ENCODE data around the gene OR52N2. TPM values are rescaled to one million over a fixed set of nuclear protein-coding genes. Genes with fewer than 3 reads are reported as not detected.

Gene OR52N2
- polyA plus RNA-seq, 2 donors = not detected

DNA sequence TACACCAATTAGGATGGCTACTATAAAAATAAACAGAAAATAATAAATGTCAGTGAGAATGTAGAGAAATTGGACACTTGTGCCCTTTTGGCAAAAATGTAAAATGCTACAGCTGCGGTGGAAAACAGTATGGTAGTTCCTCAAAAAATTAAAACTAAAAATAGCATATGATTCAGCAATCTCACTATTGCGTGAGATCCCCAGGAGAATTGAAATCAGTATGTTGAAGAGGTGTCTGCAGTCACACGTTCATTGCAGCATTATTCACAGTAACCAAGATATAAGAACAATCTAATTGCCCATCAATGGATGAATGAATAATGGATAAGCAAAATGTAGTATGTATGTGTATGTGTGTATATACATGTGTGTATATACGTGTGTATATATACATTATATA is 6.8 kb downstream of the OR52N2 start:
- Histone ChIP-seq H3K9me3 (ENCODE audit: control insufficient read depth in 2 of 2, insufficient read depth in 1 of 2, low read depth in 1 of 2, low read length in 1 of 2) (no peaks in the 10 kb centered on the region), H3K4me1 (ENCODE audit: control insufficient read depth in 2 of 2, insufficient read depth in 2 of 2, low read length in 1 of 2) (no peaks in the 10 kb centered on the region)
- WGBS, 2 donors = 50 to 65% methylated on average over 4 of the region's 4 CpGs

DNA sequence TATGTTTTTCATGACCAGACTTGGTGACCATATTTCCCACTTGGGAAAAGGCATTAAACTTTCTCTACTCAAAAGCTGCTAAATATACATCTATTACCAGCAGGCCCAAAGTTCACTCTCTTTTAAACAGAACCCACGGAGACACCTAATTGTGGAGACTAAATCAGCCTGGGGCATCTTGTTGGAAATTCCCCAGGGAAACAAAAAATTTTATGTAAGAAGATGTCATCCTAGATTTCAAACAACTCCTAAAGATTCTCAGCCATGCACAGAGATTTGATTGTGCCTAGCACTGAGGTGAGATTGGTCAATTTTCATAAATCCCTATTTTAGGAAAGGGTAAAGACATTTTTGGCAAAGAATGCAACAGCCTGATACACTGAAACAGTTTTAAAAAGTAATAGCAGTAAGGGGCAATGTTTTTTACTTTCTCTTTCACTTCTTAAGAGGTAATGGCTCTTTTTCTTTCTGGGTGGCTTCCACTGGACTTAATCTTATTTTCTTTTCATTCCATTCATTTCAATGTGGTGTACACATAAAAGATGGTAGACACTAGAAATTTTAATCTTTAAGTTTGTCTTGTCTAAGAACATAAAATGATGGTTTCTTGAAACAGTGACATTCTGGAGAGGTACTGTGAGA is 9.6 kb downstream of the OR52N2 start:
- no peak overlapping the region for H3K4me3 ChIP-seq (ENCODE audit: low read depth in 1 of 2, low read length in 2 of 2)
- no peak overlapping the region for H3K27ac ChIP-seq (ENCODE audit: low read depth in 2 of 2, low read length in 1 of 2)
- WGBS, 2 donors = 18 to 38% methylated on average over 1 of the region's 1 CpG
- H3K4me1 ChIP-seq (ENCODE audit: control insufficient read depth in 2 of 2, insufficient read depth in 2 of 2, low read length in 1 of 2) = no peaks in the 10 kb centered on the region
- no peaks in the 10 kb centered on the region for H3K9me3 ChIP-seq (ENCODE audit: control insufficient read depth in 2 of 2, insufficient read depth in 1 of 2, low read depth in 1 of 2, low read length in 1 of 2)
- no peaks in the 10 kb centered on the region for H3K27me3 ChIP-seq (ENCODE audit: control insufficient read depth in 1 of 2, insufficient read depth in 2 of 2, low read length in 2 of 2)
- H3K36me3 ChIP-seq (ENCODE audit: control insufficient read depth in 2 of 2, insufficient read depth in 2 of 2, low read length in 1 of 2) = no peaks in the 10 kb centered on the region

More for the DNA sequence above, 6.8 kb downstream of the OR52N2 start:
- H3K27me3 ChIP-seq (ENCODE audit: control insufficient read depth in 1 of 2, insufficient read depth in 2 of 2, low read length in 2 of 2) = no peaks in the 10 kb centered on the region
- no peak overlapping the region for H3K27ac ChIP-seq (ENCODE audit: low read depth in 2 of 2, low read length in 1 of 2)
- H3K36me3 ChIP-seq (ENCODE audit: control insufficient read depth in 2 of 2, insufficient read depth in 2 of 2, low read length in 1 of 2) = no peaks in the 10 kb centered on the region
- no peak overlapping the region for H3K4me3 ChIP-seq (ENCODE audit: low read depth in 1 of 2, low read length in 2 of 2)

GRCh38 chr11:5831196-5831829 is 22.6 kb downstream of the OR52N2 start:
- 75 to 85% methylated on average over 6 of the region's 6 CpGs for WGBS, 2 donors
- H3K27me3 ChIP-seq (ENCODE audit: control insufficient read depth in 1 of 2, insufficient read depth in 2 of 2, low read length in 2 of 2) = no peaks in the 10 kb centered on the region
- no peaks in the 10 kb centered on the region for H3K4me1 ChIP-seq (ENCODE audit: control insufficient read depth in 2 of 2, insufficient read depth in 2 of 2, low read length in 1 of 2)
- H3K9me3 ChIP-seq (ENCODE audit: control insufficient read depth in 2 of 2, insufficient read depth in 1 of 2, low read depth in 1 of 2, low read length in 1 of 2) = no peaks in the 10 kb centered on the region
- no peak overlapping the region for H3K4me3 ChIP-seq (ENCODE audit: low read depth in 1 of 2, low read length in 2 of 2)
- no peak overlapping the region for H3K27ac ChIP-seq (ENCODE audit: low read depth in 2 of 2, low read length in 1 of 2)
- no peaks in the 10 kb centered on the region for H3K36me3 ChIP-seq (ENCODE audit: control insufficient read depth in 2 of 2, insufficient read depth in 2 of 2, low read length in 1 of 2)

DNA sequence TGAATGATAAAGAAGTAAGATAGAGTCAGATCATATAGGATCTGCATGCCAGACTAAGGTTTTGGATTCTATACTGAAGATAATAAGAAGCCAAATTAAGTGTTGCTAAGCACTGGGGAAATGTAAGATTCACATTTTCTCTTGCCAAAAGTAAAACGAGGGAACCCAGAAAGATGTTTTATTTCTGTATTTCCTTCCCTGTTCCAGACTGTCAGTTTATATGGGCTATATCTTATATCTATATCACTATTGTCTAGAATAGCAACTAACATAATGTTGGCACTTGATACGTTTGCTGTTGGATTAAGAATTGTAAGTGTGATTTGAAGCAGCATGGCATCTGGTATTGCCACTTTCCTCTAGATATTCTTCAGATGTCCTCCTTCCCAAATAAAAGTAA is 24.7 kb downstream of the OR52N2 start:
- Histone ChIP-seq H3K36me3 (ENCODE audit: control insufficient read depth in 2 of 2, insufficient read depth in 2 of 2, low read length in 1 of 2) (no peaks in the 10 kb centered on the region), H3K4me1 (ENCODE audit: control insufficient read depth in 2 of 2, insufficient read depth in 2 of 2, low read length in 1 of 2) (no peaks in the 10 kb centered on the region), H3K9me3 (ENCODE audit: control insufficient read depth in 2 of 2, insufficient read depth in 1 of 2, low read depth in 1 of 2, low read length in 1 of 2) (no peaks in the 10 kb centered on the region), H3K27me3 (ENCODE audit: control insufficient read depth in 1 of 2, insufficient read depth in 2 of 2, low read length in 2 of 2) (no peaks in the 10 kb centered on the region), H3K4me3 (ENCODE audit: low read depth in 1 of 2, low read length in 2 of 2) (no peak overlapping the region), H3K27ac (ENCODE audit: low read depth in 2 of 2, low read length in 1 of 2) (no peak overlapping the region)
- WGBS, 2 donors = 39 to 52% methylated on average over 2 of the region's 2 CpGs

DNA sequence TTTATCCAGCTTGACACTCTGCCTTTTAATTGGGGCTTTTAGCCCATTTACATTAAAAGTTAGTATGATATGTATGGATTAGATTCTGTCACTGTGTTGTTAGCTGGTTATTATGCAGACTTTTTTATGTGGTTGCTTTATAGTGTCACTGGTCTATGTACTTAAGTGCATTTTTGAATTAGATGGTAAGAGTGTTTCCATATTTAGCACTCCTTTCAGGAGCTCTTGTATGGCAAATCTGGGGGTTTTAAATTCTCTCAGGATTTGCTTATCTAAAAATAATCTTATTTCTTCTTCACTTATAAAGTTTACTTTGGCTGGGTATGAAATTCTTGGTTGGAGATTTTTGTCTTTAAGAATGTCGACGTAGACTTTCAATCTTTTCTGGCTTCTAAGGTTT is 29.0 kb downstream of the OR52N2 start:
- no peak overlapping the region for H3K27ac ChIP-seq (ENCODE audit: low read depth in 2 of 2, low read length in 1 of 2)
- whole genome bisulfite sequencing, 2 donors = 85 to 89% methylated on average over 2 of the region's 2 CpGs
- H3K4me1 ChIP-seq (ENCODE audit: control insufficient read depth in 2 of 2, insufficient read depth in 2 of 2, low read length in 1 of 2) = no peaks in the 10 kb centered on the region
- no peaks in the 10 kb centered on the region for H3K9me3 ChIP-seq (ENCODE audit: control insufficient read depth in 2 of 2, insufficient read depth in 1 of 2, low read depth in 1 of 2, low read length in 1 of 2)
- no peaks in the 10 kb centered on the region for H3K27me3 ChIP-seq (ENCODE audit: control insufficient read depth in 1 of 2, insufficient read depth in 2 of 2, low read length in 2 of 2)
- no peaks in the 10 kb centered on the region for H3K36me3 ChIP-seq (ENCODE audit: control insufficient read depth in 2 of 2, insufficient read depth in 2 of 2, low read length in 1 of 2)
- H3K4me3 ChIP-seq (ENCODE audit: low read depth in 1 of 2, low read length in 2 of 2) = no peak overlapping the region

GRCh38 chr11:5841797-5842196 is 33.1 kb downstream of the OR52N2 start, which contains the start of gene OR52E6:
Gene OR52E6, minus strand, starts transcription at chr11:5841897. Its CDS starts 0 bp downstream, at chr11:5841897.
- H3K4me1 ChIP-seq (ENCODE audit: control insufficient read depth in 2 of 2, insufficient read depth in 2 of 2, low read length in 1 of 2) = no peaks in the 10 kb centered on the region
- 41 to 74% methylated on average over 1 of the region's 1 CpG for WGBS, 2 donors
- H3K9me3 ChIP-seq (ENCODE audit: control insufficient read depth in 2 of 2, insufficient read depth in 1 of 2, low read depth in 1 of 2, low read length in 1 of 2) = no peaks in the 10 kb centered on the region
- no peak within 1 kb of the TSS for H3K27ac ChIP-seq (ENCODE audit: low read depth in 2 of 2, low read length in 1 of 2)
- H3K36me3 ChIP-seq (ENCODE audit: control insufficient read depth in 2 of 2, insufficient read depth in 2 of 2, low read length in 1 of 2) = no peaks in the 10 kb centered on the region
- H3K27me3 ChIP-seq (ENCODE audit: control insufficient read depth in 1 of 2, insufficient read depth in 2 of 2, low read length in 2 of 2) = no peaks in the 10 kb centered on the region
- no peak within 1 kb of the TSS for H3K4me3 ChIP-seq (ENCODE audit: low read depth in 1 of 2, low read length in 2 of 2)

GRCh38 chr11:5846701-5847100 is 38.0 kb downstream of the OR52N2 start:
- no peaks in the 10 kb centered on the region for H3K9me3 ChIP-seq (ENCODE audit: control insufficient read depth in 2 of 2, insufficient read depth in 1 of 2, low read depth in 1 of 2, low read length in 1 of 2)
- 48 to 55% methylated on average over 1 of the region's 1 CpG for WGBS, 2 donors
- H3K27ac ChIP-seq (ENCODE audit: low read depth in 2 of 2, low read length in 1 of 2) = no peak overlapping the region
- no peaks in the 10 kb centered on the region for H3K36me3 ChIP-seq (ENCODE audit: control insufficient read depth in 2 of 2, insufficient read depth in 2 of 2, low read length in 1 of 2)
- H3K4me1 ChIP-seq (ENCODE audit: control insufficient read depth in 2 of 2, insufficient read depth in 2 of 2, low read length in 1 of 2) = no peaks in the 10 kb centered on the region
- H3K27me3 ChIP-seq (ENCODE audit: control insufficient read depth in 1 of 2, insufficient read depth in 2 of 2, low read length in 2 of 2) = no peaks in the 10 kb centered on the region
- H3K4me3 ChIP-seq (ENCODE audit: low read depth in 1 of 2, low read length in 2 of 2) = no peak overlapping the region

DNA sequence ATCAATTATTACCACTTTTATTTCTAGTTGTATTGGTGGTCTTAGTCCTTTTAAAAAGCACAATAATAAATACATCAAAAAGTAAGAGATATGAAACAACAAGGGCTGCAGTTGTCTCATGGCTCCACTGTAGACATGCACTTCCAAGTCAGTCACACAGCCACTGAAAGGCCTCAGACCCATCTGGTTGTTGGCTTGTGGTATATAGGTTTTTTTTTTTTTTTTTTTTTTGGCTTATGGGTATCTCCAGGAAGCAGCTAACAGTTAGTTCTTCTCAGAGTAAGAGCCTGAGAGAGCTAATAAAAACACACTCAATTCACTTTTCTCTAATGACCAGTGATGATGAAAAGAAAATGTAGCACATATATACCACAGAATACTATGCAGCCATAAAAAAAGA is 39.0 kb downstream of the OR52N2 start:
- H3K4me1 ChIP-seq (ENCODE audit: control insufficient read depth in 2 of 2, insufficient read depth in 2 of 2, low read length in 1 of 2) = no peaks in the 10 kb centered on the region
- H3K36me3 ChIP-seq (ENCODE audit: control insufficient read depth in 2 of 2, insufficient read depth in 2 of 2, low read length in 1 of 2) = no peaks in the 10 kb centered on the region
- no peak overlapping the region for H3K4me3 ChIP-seq (ENCODE audit: low read depth in 1 of 2, low read length in 2 of 2)
- no peaks in the 10 kb centered on the region for H3K27me3 ChIP-seq (ENCODE audit: control insufficient read depth in 1 of 2, insufficient read depth in 2 of 2, low read length in 2 of 2)
- no peaks in the 10 kb centered on the region for H3K9me3 ChIP-seq (ENCODE audit: control insufficient read depth in 2 of 2, insufficient read depth in 1 of 2, low read depth in 1 of 2, low read length in 1 of 2)
- H3K27ac ChIP-seq (ENCODE audit: low read depth in 2 of 2, low read length in 1 of 2) = no peak overlapping the region

DNA sequence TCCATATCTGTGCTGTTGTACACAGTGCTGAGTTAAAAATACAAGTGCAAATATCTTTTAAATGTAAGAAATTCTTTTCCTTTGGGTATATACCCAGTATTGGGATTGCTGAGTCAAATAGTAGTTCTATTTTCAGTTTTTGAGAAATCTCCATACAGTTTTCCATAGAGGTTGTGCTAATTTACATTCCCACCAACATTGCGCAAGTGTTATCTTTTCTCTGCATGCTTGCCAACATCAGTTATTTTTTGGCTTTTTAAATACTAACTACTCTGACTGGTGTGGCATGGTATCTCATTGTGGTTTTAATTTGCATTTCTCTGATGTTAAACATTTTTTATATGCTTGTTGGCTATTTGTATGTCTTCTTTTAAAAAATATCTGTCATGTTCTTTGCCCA is 42.3 kb downstream of the OR52N2 start:
- Histone ChIP-seq H3K27ac (ENCODE audit: low read depth in 2 of 2, low read length in 1 of 2) (no peak overlapping the region), H3K9me3 (ENCODE audit: control insufficient read depth in 2 of 2, insufficient read depth in 1 of 2, low read depth in 1 of 2, low read length in 1 of 2) (no peaks in the 10 kb centered on the region), H3K4me1 (ENCODE audit: control insufficient read depth in 2 of 2, insufficient read depth in 2 of 2, low read length in 1 of 2) (no peaks in the 10 kb centered on the region), H3K36me3 (ENCODE audit: control insufficient read depth in 2 of 2, insufficient read depth in 2 of 2, low read length in 1 of 2) (no peaks in the 10 kb centered on the region), H3K4me3 (ENCODE audit: low read depth in 1 of 2, low read length in 2 of 2) (no peak overlapping the region), H3K27me3 (ENCODE audit: control insufficient read depth in 1 of 2, insufficient read depth in 2 of 2, low read length in 2 of 2) (no peaks in the 10 kb centered on the region)
- 92 to 96% methylated on average over 1 of the region's 1 CpG for WGBS, 2 donors

DNA sequence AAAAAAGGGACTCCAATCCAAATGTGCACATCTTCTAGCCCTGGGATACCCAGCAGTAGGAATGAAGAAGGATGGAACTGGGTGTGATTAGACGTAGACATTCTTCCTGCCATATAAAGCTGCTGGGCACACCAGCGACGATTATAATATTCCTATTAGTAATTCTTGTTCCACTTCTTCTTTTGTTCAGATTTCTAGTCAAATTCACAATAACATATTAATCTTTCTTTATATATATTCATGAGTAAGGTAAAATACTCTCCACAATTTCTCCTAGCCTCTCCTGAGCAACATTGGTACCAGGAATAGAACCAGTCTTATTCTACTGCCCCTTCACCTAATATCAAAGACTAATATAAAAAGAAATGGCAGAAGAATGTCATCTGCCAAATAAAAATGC is 48.9 kb downstream of the OR52N2 start, which contains the start of gene OR52E8:
Gene OR52E8 (minus strand): TSS at position 101 of the 400 bp plus-strand sequence. CDS start 0 bp downstream, at position 101.
- no peaks in the 10 kb centered on the region for H3K9me3 ChIP-seq (ENCODE audit: control insufficient read depth in 2 of 2, insufficient read depth in 1 of 2, low read depth in 1 of 2, low read length in 1 of 2)
- H3K4me3 ChIP-seq (ENCODE audit: low read depth in 1 of 2, low read length in 2 of 2) = no peak within 1 kb of the TSS
- no peaks in the 10 kb centered on the region for H3K36me3 ChIP-seq (ENCODE audit: control insufficient read depth in 2 of 2, insufficient read depth in 2 of 2, low read length in 1 of 2)
- no peaks in the 10 kb centered on the region for H3K27me3 ChIP-seq (ENCODE audit: control insufficient read depth in 1 of 2, insufficient read depth in 2 of 2, low read length in 2 of 2)
- 94% methylated on average over 3 of the region's 3 CpGs for WGBS, 2 donors
- H3K4me1 ChIP-seq (ENCODE audit: control insufficient read depth in 2 of 2, insufficient read depth in 2 of 2, low read length in 1 of 2) = no peaks in the 10 kb centered on the region
- no peak within 1 kb of the TSS for H3K27ac ChIP-seq (ENCODE audit: low read depth in 2 of 2, low read length in 1 of 2)

Measured in esophagus (tissue), 2 donors.